C4-2B (cell line): ENCODE data around the gene DRGX.

ENCODE experiments used
- CTCF ChIP-seq: fragments of 450-650 bp; conservative IDR thresholded peaks from 2 replicates; pipeline ENCODE4 v1.5.1; 2017; ENCODE audit warnings: mild to moderate bottlenecking
- ZFX ChIP-seq: fragments of 450-650 bp; IDR thresholded peaks from 2 replicates; pipeline ENCODE4 v1.6.1; 2017

DNA sequence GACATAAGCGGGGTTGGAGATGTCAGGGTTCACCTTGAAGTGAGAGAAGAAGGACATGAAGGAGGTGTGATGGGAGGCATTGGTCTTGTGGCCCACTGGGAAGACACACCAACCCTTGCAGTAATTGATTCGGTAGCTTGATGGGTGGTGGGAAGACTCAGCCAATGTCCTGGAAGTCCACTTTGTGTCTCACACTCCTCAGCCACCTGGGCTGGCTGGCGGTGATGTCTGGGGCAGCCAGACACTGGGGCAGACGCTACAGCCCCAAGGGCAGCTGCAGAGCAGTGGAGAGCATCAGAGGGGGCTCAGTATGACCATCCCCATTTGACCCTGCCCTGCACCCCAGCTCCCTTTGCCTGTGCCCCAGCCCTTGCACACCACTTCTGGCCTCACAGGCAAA is 16.7 kb upstream of the DRGX start:
- TF ChIP-seq CTCF (no peak), ZFX (no peak)
